IPS-11a (cell line): ENCODE results near the gene KDM6A.
"Not testable (repeated sequence)": the region's sequence is repeated elsewhere in the genome, so short reads cannot be mapped to it uniquely, and the experiment has no call there.

Source experiments
- H3K4me3 ChIP-seq: one replicate; pipeline ENCODE4 v1.5.1; 2013; ENCODE audit warnings: low read depth, low read length, control low read depth

Gene KDM6A

GRCh38 chrX:44954562-44954961 lies 81.6 kb downstream of the KDM6A start:
- H3K4me3 ChIP-seq = no peak overlapping the region

GRCh38 chrX:44957848-44958247 lies 84.9 kb downstream of the KDM6A start:
- H3K4me3 ChIP-seq = no peak overlapping the region

- H3K4me3 ChIP-seq = no peak overlapping the region
Observed at GRCh38 chrX:44958480-44958879, 85.5 kb downstream of the KDM6A start.

GRCh38 chrX:44961817-44962607 lies 89.0 kb downstream of the KDM6A start:
- H3K4me3 ChIP-seq = no peak overlapping the region

GRCh38 chrX:44962944-44963343 lies 90.0 kb downstream of the KDM6A start:
- no peak overlapping the region for H3K4me3 ChIP-seq

GRCh38 chrX:44967221-44967620 lies 94.2 kb downstream of the KDM6A start:
- no peak overlapping the region for H3K4me3 ChIP-seq

- H3K4me3 ChIP-seq = no peak overlapping the region
Observed at GRCh38 chrX:44970709-44971108, 97.7 kb downstream of the KDM6A start.

GRCh38 chrX:44971674-44972073 lies 98.7 kb downstream of the KDM6A start:
- no peak overlapping the region for H3K4me3 ChIP-seq

- H3K4me3 ChIP-seq = no peak overlapping the region
Observed at GRCh38 chrX:44972132-44972531, 99.1 kb downstream of the KDM6A start.

GRCh38 chrX:44973420-44973932 lies 100.5 kb downstream of the KDM6A start:
- no peak overlapping the region for H3K4me3 ChIP-seq

- no peak overlapping the region for H3K4me3 ChIP-seq
Observed at GRCh38 chrX:44974451-44974850, 101.5 kb downstream of the KDM6A start.

GRCh38 chrX:44975666-44976263 lies 102.8 kb downstream of the KDM6A start:
- no peak overlapping the region for H3K4me3 ChIP-seq

GRCh38 chrX:44978976-44979375 lies 106.0 kb downstream of the KDM6A start:
- no peak overlapping the region for H3K4me3 ChIP-seq

GRCh38 chrX:44980403-44980802 lies 107.4 kb downstream of the KDM6A start:
- no peak overlapping the region for H3K4me3 ChIP-seq

GRCh38 chrX:44980883-44981282 lies 107.9 kb downstream of the KDM6A start:
- H3K4me3 ChIP-seq = no peak overlapping the region

GRCh38 chrX:44989995-44990770 lies 117.2 kb downstream of the KDM6A start:
- no peak overlapping the region for H3K4me3 ChIP-seq

GRCh38 chrX:44992775-44993174 lies 119.8 kb downstream of the KDM6A start:
- no peak overlapping the region for H3K4me3 ChIP-seq

GRCh38 chrX:44996277-44996676 lies 123.3 kb downstream of the KDM6A start:
- H3K4me3 ChIP-seq = no peak overlapping the region

- no peak overlapping the region for H3K4me3 ChIP-seq
Observed at GRCh38 chrX:44997282-44997812, 124.4 kb downstream of the KDM6A start.

GRCh38 chrX:44997888-44998287 lies 124.9 kb downstream of the KDM6A start:
- H3K4me3 ChIP-seq = no peak overlapping the region

GRCh38 chrX:44999237-44999636 lies 126.2 kb downstream of the KDM6A start:
- not testable (repeated sequence) for H3K4me3 ChIP-seq
